ENCODE data around the gene SAP30.

- TF ChIP-seq CTCF (IDR thresholded peaks at IDR 0.05; ENCODE audit: low read depth, low read length), result no peak
- no peak for TF ChIP-seq EZH2phosphoT487 (IDR thresholded peaks at IDR 0.05; ENCODE audit: low read depth)
Measured at GRCh38 chr4:173347467-173347866, 23.3 kb upstream of the SAP30 start.

Data from OCI-LY3 (cell line).